NCI-H128 (cell line): ENCODE results near the gene C10orf62.
"Not testable (repeated sequence)": the region's sequence is repeated elsewhere in the genome, so short reads cannot be mapped to it uniquely, and the experiment has no call there.

Experiments
- DNase-seq: peaks from one replicate; lab custom pipeline; 2025; ENCODE audit not compliant: unreplicated experiment; lab: John Stamatoyannopoulos, UW

The C10orf62 gene

GRCh38 chr10:97618733-97619132, 29.2 kb downstream of the C10orf62 start:
- DNase-seq, result no peak

- DNase-seq, result no peak
These were observed 33.8 kb downstream of the C10orf62 start for GRCh38 chr10:97623277-97623676.

- no peak for DNase-seq
These were observed 38.2 kb downstream of the C10orf62 start for GRCh38 chr10:97627731-97628130.

- no peak for DNase-seq
These were observed 38.7 kb downstream of the C10orf62 start for GRCh38 chr10:97628228-97628627.

GRCh38 chr10:97629289-97629688, 39.8 kb downstream of the C10orf62 start:
- no peak for DNase-seq

GRCh38 chr10:97631098-97631497, 41.6 kb downstream of the C10orf62 start:
- no peak for DNase-seq

- peak; percentile 87 for DNase-seq
These were observed 43.7 kb downstream of the C10orf62 start, which contains the start of gene MORN4 for GRCh38 chr10:97632949-97633884. Gene MORN4, minus strand, starts transcription at chr10:97633500. Its CDS starts 13,847 bp downstream, at chr10:97619653.

- DNase-seq, result no peak
These were observed 44.4 kb downstream of the C10orf62 start for GRCh38 chr10:97633921-97634320.

- DNase-seq, result no peak
These were observed 46.1 kb downstream of the C10orf62 start for GRCh38 chr10:97635577-97635976.

GRCh38 chr10:97639090-97639489, 49.6 kb downstream of the C10orf62 start:
- not testable (repeated sequence) for DNase-seq

GRCh38 chr10:97640174-97640867, 50.8 kb downstream of the C10orf62 start, which contains the start of gene PI4K2A:
Gene PI4K2A, plus strand, starts transcription at chr10:97640671. Its CDS starts 72 bp downstream, at chr10:97640743.
- peak; percentile 93 for DNase-seq
